Activated T-cell treated with anti-CD3 and anti-CD28 coated beads for 1 hour (primary cell): ENCODE measurements around the gene MAPK14.
"Not testable (repeated sequence)": the region's sequence is repeated elsewhere in the genome, so short reads cannot be mapped to it uniquely, and the experiment has no call there.

Experiments used
- DNase-seq: peaks from one replicate; pipeline ENCODE4 v3.0.0-alpha.2; 2020; ENCODE audit warnings: low read depth

The MAPK14 gene

DNA sequence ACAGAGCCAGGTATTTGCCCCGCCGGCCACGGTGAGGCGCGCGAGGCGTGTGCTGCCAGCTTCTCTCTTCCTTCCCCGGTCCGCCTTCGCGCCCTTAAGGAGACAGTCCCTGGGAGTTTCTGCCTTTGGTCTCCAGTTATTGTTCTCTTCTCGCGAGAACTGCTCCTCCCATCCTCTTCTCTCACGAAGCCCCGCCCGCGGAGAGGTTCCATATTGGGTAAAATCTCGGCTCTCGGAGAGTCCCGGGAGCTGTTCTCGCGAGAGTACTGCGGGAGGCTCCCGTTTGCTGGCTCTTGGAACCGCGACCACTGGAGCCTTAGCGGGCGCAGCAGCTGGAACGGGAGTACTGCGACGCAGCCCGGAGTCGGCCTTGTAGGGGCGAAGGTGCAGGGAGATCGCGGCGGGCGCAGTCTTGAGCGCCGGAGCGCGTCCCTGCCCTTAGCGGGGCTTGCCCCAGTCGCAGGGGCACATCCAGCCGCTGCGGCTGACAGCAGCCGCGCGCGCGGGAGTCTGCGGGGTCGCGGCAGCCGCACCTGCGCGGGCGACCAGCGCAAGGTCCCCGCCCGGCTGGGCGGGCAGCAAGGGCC lies at the start of gene MAPK14:
Gene MAPK14, plus strand, starts transcription at position 308 of the 587 bp plus-strand sequence. CDS start 350 bp downstream, outside the sequence.
- peak; percentile 97 for DNase-seq

DNA sequence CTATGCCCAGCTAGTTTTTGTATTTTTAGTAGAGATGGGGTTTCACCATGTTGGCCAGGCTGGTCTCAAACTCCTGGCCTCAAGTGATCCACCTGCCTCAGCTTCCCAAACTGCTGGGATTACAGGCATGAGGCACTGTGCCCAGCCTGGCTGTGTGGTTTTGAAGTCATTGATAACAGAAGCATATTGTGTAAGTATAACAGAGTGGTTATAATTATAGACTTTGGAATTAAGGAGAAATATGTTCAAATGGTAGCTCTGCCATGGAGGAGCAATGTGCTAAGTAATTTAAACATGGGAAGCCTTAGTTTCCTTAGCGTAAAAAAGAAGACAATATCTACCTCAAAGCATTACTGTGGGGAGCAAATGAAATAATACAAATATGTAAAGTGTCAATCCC lies 47.5 kb upstream of the MAPK14 start:
- not testable (repeated sequence) for DNase-seq

DNA sequence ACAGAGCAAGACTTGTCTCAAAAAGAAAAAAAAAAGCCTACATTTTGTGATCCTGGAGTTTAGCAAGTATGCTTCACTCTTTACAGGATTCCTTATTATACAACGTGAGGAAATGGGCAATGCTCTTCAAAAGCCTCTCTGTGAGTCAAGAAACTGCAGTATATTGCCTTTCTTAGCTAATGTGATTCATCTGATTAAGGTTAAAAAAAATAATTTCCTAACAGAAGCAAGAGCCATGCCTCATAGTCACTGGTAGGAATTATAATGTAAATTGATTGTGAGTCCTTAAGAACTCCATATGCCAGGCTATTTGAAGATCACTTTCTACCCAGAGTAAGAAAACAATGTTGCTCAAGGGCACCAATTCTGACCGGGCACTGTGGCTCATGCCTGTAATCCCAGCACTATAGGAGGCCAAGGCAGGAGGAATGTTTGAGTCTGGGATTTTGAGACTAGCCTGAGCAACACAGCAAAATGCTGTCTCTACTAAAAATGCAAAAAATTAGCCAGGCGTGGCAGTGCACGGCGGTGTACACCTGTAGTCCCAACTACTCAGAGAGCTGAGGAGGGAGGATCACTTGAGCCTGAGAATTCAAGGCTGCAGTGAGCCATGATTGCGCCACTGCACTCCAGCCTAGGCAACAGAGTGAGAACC lies 46.5 kb upstream of the MAPK14 start:
- DNase-seq = no peak

DNA sequence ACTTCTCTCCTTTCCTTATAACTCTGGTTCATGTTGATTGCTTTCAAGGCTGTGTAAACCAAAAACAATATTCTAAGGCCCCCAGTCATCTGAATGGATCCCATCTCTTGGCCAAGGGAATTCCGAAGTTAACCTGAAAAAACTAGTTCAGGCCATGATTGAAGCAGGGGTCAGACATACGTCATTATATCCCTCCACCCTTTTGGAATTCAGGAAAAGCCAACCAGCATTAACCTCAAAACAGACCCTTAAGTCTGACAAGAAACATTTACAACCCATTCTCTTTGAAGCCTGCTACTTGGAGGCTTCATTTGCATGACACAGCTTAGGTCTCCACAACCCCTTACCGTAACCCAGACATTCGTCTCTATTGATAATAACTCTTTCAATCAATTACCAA lies 42.9 kb upstream of the MAPK14 start:
- DNase-seq = no peak

DNA sequence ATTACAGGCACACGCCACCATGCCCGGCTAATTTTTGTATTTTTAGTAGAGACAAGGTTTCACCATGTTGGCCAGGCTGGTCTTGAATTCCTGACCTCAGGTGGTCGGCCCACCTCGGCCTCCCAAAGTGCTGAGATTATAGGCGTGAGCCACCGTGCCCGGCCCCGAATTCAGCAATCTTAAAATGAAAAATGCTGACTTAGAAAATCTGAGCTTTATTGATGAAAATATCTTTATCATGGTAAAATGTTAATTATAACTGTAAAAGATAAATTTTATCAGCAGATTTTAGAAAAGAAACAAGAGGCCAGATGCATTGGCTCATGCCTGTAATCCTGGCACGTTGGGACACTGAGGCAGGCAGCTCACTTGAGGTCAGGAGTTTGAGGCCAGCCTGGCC lies 39.6 kb upstream of the MAPK14 start:
- not testable (repeated sequence) for DNase-seq

DNA sequence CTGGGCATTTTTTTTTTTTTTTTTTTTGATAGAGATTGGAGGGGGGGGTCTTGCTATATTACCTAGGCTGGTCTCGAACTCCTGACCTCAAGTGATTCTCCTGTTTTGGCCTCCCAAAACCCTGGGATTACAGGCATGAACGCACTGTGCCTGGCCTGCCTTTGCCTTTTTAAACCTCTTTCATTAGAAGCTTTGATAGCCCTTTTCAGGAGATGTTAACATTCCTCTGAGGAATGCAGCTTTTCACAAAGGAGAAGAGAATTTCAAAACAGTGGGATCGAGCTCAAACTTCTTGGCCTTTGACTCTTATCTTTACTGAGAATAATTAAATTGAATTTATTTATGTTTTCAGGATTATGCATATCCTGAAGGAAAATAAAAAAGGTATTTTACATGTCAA lies 34.5 kb upstream of the MAPK14 start:
- no peak for DNase-seq

DNA sequence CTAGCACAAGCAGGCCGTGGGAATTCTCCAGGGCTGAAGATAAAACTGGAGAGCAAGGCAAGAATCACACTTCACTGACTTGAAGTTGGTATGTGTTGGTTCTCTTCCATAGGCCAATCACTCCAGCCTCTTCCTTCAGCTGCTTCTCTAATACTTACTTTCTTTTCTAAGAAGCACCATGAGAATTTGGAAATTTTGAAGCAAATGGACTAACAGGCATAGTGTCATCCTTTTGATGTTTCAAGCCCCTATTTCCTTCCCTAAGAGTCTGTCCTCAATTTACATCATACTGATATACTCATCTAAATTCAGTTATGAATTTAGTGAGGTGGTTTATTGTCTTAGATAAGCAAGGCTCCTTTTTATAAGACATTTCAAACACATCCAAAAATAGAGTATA lies 27.2 kb upstream of the MAPK14 start:
- DNase-seq = no peak

DNA sequence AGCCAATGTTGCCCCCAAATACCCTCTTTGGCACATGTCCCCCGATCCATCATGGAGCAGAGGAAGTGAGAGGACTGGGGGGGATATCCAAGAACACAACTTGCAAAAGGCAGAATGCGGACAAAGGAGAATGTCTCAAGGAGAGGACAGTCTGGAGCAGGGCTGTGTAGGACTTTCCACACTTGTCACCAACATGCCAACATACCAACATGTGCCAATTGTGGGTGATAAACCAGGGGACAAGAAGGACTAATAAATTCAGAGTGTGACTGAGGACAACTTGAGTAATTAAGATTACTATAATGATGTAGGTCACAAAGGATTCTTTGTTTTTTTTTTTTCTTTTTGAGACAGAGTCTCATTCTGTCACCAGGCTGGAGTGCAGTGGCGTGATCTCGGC lies 11.9 kb upstream of the MAPK14 start:
- no peak for DNase-seq

DNA sequence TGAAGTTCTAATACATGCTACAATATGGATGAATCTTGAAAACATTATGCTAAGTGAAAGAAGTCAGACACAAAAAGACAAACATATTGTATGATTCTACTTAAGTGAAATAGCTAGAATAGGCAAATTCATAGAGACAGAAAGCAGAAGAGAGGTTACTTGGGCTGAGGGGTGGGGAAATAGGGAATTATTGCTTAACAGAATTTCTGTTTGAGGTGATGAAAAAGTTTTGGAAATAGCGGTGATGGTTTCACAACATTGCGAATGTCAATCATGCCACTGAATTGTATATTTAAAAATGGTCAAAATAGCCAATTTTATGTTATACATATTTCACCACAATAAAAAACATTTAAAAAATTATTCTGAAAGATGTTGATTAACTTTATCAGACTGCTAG lies 9.3 kb upstream of the MAPK14 start:
- DNase-seq = no peak

DNA sequence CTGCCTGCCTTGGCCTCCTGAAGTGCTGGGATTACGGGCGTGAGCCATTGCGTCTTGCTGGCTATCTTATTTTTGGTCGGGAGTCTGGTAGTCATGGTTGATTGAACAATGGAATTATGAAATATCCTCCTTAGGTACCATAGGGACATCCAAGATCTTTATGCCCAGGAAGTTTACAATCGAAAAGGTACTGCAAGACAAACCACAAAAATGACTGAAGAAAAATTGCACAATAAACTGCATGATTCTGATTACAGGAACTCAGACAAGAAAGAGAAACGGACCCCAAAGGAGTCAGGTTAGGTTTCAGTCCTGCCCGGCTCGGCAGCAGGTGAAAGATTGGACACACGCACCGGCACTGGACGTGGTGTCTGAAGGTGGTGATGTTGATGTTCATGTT lies 8.4 kb upstream of the MAPK14 start:
- no peak for DNase-seq

DNA sequence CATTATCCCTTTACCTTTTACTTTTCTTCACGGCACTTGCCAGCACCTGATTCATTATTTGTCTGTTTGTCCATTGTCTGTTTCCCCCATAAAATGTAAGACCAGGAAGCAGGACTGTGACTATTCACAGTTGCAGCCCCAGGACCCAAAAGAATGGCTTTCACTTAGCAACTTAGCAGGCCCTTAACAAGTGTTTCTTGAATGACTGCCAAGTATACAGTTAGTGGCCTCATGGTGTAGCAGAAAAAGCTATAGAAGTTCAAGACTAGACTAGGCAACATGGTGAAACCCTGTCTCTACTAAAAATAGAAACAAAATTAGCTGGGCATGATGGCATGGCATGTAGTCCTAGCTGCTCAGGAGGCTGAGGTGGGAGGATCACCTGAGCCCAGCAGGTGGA lies 7.5 kb upstream of the MAPK14 start:
- no peak for DNase-seq

DNA sequence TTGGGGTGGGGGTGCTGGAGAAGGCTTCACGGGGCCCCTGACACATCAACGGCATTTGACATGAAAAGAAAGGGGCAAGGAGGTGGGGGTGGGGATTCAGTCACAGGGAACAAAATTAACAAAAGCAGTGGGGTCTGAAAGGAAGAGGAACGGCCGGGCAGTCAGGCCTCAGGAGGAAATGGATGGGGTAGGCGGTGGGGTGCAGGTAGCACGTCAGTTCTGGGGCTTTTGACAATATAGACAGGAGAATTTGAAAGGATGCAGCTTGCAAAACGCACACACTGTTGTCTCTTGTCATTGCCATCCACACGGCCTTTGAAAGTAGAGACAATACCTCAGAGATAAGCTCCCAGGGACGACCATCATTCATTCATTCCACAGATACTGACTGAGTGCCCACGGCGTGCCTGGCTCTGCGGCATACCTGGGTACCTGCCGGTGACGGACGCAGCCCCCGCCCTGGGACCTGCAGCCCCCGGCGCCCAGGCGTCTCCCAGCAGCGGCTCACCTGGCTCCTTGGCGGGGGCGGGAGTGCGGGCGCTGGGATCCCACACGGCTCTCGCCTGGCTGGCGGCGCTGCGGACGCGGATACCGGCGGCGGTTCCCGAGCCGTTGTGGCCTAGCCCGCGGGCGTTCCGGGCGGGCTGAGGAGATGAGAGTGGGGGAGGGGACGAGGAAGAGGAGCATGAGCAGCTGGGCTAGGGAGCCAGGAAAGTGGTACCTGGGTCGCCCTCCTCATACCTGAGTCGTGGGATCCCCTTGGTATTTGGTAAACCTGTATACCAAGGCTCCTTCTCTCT lies 3.4 kb upstream of the MAPK14 start, which contains the start of gene SLC26A8:
Gene SLC26A8, minus strand, starts transcription at position 646 of the 800 bp plus-strand sequence. CDS start 4,934 bp downstream, outside the sequence.
- DNase-seq = no peak

DNA sequence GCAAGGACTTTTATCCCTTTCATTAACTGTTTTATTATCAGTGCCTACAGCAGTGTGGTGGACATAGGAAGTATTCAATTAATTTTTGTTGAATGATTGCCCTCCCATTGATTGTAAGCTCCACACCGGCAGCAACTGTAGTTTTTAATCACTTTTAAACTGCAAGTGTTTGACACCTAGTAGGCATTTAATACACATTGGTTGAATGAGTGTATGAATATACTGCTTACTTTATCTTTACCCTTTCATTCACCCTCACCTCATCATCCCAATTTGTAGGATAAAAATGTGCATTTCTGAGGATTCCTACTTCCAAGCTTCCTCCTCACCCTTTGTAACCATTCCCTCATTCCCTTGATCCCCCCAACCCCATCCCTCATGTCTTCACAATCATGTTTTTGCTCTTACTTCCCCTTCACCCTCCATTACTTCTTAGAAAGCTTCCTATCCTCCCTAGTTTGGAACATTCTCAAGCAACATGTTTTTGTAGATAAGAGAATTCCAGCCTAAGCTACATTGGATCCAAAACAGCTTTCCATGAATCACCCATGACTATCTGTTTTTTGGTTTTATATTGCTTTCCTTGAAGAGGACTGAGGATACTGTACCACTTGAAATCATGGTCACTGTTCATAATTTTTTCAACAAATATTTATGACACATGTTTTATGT lies 2.2 kb upstream of the MAPK14 start:
- no peak for DNase-seq

DNA sequence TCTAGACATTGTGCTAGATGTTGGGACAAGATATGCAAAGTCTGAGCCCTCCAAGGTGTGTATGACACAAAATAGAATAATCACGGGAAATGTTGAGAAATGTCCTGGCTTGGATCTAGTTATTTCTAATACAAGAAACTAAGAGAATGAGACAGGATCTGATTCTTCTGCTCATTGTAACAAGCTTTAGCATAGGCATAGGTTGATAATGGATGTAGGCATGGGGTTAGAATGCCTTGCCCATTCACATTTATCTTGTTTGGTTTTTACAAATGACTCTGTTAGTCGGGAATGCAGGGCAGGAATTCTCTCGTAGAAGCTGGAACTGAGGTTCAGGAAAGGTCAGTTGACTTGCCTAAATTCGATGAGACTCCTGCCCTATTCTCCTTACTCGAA lies 1.7 kb upstream of the MAPK14 start:
- no peak for DNase-seq

DNA sequence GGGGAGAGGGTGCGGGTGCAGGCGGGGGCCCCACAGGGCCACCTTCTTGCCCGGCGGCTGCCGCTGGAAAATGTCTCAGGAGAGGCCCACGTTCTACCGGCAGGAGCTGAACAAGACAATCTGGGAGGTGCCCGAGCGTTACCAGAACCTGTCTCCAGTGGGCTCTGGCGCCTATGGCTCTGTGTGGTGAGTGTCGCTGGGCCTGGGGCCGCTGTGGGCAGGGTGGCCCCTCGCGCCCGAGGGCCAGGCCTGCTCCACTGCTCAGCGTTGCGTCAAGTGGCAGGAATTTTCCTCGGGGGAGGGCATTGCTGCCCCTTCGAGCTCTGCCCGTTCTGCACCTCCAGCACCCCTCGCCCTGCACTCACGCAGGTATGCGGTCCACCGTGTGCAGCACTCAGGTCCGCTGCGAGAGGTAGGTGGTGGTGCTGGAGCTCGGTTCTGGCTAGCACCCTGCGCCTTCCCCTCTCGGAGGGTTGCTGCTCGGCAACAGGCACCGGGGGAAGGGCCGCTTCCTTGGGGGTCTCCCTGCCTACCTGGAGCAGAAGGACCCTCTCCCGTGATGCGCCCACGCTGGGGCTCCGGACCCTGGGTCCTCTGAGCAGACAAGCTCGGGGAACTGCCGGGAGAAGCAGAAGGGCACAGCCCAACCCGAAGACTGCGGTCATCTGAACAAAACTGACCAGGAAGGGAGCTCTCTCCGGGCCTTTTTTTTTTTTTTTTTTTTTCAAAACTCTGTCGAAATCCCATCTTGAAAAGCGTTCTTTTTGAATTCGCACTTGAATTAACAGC lies 674 bp downstream of the MAPK14 start:
- peak; percentile 24 for DNase-seq

DNA sequence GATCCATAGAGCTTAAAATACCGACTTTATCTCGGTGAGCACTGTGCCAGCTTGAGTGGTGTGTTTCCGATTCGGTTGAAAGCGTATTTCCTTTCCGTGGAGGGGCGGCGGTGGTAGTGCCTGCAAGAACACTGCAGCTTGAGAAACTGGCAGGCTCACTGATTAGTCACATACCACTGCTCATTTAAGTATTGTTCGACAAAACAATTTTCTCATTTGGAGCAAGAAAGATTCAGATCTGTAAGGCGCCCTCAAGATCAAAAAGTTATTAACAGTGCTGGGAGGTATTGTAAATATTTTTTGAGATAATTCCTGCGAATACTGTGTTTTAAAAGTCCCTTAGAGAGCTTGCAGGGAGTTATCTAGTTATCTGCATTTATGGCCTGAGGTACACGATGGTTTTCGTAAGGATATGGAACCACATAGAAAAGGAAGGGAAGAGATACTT lies 1.3 kb downstream of the MAPK14 start:
- peak; percentile 69 for DNase-seq

DNA sequence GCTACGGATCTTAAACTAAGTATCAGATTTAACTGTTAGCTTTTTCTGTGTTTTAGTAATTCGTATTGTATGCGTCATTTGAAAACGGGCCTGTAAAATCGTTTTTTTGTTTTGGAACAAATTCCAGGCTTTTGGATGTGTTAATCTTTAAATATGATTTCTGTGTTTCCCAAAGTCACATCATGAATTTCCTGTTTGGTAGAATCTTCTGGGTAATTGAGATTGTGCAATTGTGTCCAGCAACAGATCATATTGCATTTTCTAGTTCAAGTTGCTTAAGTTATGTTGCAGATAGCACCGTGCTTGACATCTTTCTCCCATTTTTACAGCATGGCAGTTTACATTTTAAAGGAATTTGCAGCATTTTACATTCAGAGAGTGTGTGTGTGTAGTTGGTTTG lies 1.9 kb downstream of the MAPK14 start:
- DNase-seq = no peak

DNA sequence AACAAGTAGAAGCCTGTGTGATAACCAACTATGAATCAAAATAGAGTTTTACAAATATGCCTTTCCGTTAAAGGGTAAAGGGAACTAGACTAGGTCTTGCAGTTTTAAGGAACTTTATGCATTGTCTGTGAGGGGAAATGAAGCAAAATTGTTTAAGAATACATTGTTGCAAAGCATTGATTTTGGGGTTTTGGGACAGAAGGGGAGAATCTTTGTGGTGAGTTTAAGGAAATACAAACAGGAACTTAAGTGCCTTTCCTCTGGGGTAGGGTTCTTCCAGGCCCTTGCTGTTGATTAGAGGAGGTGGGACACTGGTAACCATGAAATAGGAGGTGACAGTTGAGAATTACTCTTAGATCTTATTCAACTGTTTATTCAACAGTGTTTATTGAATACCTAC lies 4.7 kb downstream of the MAPK14 start:
- no peak for DNase-seq

DNA sequence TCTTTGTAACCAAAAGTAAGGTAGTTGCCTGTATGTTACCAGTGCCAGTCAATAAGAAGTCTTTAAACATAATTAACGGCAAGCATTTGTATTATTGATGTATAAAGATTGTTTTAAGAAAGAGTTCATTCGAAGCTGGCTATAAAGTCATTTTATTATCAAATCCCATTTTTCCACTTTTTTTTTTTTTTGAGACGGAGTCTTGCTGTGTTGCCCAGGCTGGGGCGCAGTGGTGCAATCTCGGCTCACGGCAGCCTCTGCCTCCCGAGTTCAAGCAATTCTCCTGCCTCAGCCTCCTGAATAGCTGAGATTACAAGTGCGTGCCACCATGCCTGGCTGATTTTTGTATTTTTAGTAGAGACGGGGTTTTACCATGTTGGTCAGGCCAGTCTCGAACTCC lies 5.5 kb downstream of the MAPK14 start:
- not testable (repeated sequence) for DNase-seq

DNA sequence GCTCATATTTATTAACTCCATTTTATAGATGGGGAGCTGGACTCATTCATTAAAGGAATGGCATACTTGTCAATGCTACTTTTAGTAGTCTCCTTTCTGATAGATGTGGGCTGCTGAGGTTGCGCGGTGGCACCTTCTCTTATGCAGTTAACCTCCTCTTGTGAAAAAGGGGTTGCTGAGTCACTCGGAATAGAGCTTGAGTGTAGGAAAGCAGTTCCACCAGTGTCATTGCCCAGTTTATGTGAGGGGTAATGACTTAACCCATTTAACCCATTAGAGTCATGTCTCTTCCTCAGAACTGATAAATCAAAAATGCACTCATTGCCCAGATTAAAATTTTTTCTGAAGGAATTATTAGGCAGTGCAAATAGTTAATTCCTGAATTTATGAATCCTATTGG lies 6.3 kb downstream of the MAPK14 start:
- peak; percentile 6 for DNase-seq

DNA sequence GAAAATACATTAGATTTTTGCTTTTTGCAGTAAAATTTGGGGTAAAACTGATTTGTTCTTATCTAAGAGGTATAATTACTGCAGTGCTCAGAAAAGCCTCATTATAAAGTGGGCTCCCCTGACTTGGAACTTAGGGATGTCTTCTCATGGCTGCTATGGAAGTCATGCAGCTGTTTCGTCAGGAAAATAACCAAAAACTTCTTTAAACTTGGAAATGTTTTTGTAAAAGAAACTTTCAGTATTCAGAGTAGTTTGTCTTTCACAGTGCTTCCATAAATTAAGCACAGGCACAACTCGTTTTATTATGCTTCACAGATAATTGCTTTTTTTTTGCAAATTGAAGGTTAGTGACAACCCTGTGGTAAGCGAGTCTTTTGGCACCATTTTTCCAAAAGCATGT lies 6.8 kb downstream of the MAPK14 start:
- no peak for DNase-seq

DNA sequence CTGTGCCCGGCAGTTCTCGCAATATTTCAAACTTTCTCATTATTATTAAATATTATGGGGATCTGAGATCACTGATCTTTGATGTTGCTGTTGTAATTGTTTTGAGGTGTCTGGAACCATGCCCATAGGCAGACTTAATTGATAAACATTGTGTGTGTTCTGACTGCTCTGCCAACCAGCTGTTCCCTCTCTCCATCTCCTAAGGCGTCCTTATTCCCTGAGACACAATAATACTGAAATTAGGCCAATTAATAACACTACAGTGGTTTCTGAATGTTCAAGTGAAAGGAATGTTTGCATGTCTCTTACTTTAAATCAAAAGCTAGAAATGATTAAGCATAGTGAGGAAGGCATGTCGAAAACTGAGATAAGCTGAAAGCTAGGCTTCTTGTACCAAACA lies 7.6 kb downstream of the MAPK14 start:
- no peak for DNase-seq
